Occipital lobe (tissue), 2 donors: ENCODE data around the gene TANGO6. TPM values are rescaled to one million over a fixed set of nuclear protein-coding genes. Genes with fewer than 3 reads are reported as not detected.
"Not testable (repeated sequence)": the region's sequence is repeated elsewhere in the genome, so short reads cannot be mapped to it uniquely, and the experiment has no call there.

Source experiments
- DNase-seq: peaks from one replicate; lab custom pipeline; 2025; lab: John Stamatoyannopoulos, UW
- total RNA-seq: library from RNA; depleted of rRNA; stranded (reverse); fragments of >200 nt; gene quantifications from one replicate; pipeline ENCODE4 v1.2.3, GENCODE V29; 2014

Gene TANGO6
- total RNA-seq, 1 donor from 2014 or later = 30.1 TPM

- no peak for DNase-seq
Observed at GRCh38 chr16:68960910-68961309, 117.6 kb downstream of the TANGO6 start.

GRCh38 chr16:68961778-68962402, 118.6 kb downstream of the TANGO6 start:
- DNase-seq = no peak

GRCh38 chr16:68969338-68969737, 126.0 kb downstream of the TANGO6 start:
- DNase-seq = no peak

GRCh38 chr16:68972013-68972412, 128.7 kb downstream of the TANGO6 start:
- no peak for DNase-seq

GRCh38 chr16:68972720-68973119, 129.4 kb downstream of the TANGO6 start:
- DNase-seq = no peak

GRCh38 chr16:68973611-68974120, 130.3 kb downstream of the TANGO6 start:
- no peak for DNase-seq

GRCh38 chr16:68978303-68978954, 135.1 kb downstream of the TANGO6 start:
- DNase-seq = no peak

GRCh38 chr16:68980695-68981315, 137.5 kb downstream of the TANGO6 start:
- no peak for DNase-seq

- no peak for DNase-seq
Observed at GRCh38 chr16:68981971-68982370, 138.6 kb downstream of the TANGO6 start.

- no peak for DNase-seq
Observed at GRCh38 chr16:68984467-68984866, 141.1 kb downstream of the TANGO6 start.

- no peak for DNase-seq
Observed at GRCh38 chr16:68985268-68985667, 141.9 kb downstream of the TANGO6 start.

GRCh38 chr16:68985855-68986254, 142.5 kb downstream of the TANGO6 start:
- no peak for DNase-seq

- DNase-seq = no peak
Observed at GRCh38 chr16:68987734-68988457, 144.6 kb downstream of the TANGO6 start.

GRCh38 chr16:68990172-68990845, 147.0 kb downstream of the TANGO6 start:
- DNase-seq = not testable (repeated sequence)

GRCh38 chr16:68991075-68991474, 147.7 kb downstream of the TANGO6 start:
- no peak for DNase-seq

- DNase-seq = no peak
Observed at GRCh38 chr16:68992521-68992920, 149.2 kb downstream of the TANGO6 start.

- no peak for DNase-seq
Observed at GRCh38 chr16:68993456-68993855, 150.1 kb downstream of the TANGO6 start.

GRCh38 chr16:68993885-68994284, 150.6 kb downstream of the TANGO6 start:
- no peak for DNase-seq

- no peak for DNase-seq
Observed at GRCh38 chr16:68994324-68994723, 151.0 kb downstream of the TANGO6 start.

GRCh38 chr16:68995011-68995504, 151.7 kb downstream of the TANGO6 start:
- DNase-seq = no peak

GRCh38 chr16:68997564-68997963, 154.2 kb downstream of the TANGO6 start:
- no peak for DNase-seq
